Measurements from ENCODE around the gene BICD2.

The BICD2 gene

GRCh38 chr9:92668746-92669526 lies 95.7 kb downstream of the BICD2 start:
- DNase-seq (ENCODE audit: low read depth in 2 of 2) = no peak

GRCh38 chr9:92666912-92667532 lies 97.6 kb downstream of the BICD2 start:
- DNase-seq (ENCODE audit: low read depth in 2 of 2) = no peak

GRCh38 chr9:92666236-92666635 lies 98.4 kb downstream of the BICD2 start:
- no peak for DNase-seq (ENCODE audit: low read depth in 2 of 2)

- no peak for DNase-seq (ENCODE audit: low read depth in 2 of 2)
Observed at GRCh38 chr9:92665836-92666235, 98.8 kb downstream of the BICD2 start.

GRCh38 chr9:92664394-92665152 lies 100.1 kb downstream of the BICD2 start:
- DNase-seq (ENCODE audit: low read depth in 2 of 2) = no peak

GRCh38 chr9:92663951-92664350 lies 100.7 kb downstream of the BICD2 start:
- DNase-seq (ENCODE audit: low read depth in 2 of 2) = no peak

GRCh38 chr9:92663126-92663525 lies 101.5 kb downstream of the BICD2 start:
- no peak for DNase-seq (ENCODE audit: low read depth in 2 of 2)

- DNase-seq (ENCODE audit: low read depth in 2 of 2) = no peak
Observed at GRCh38 chr9:92661743-92662142, 102.9 kb downstream of the BICD2 start.
